ES-I3 (cell line): Measurements from ENCODE around the gene ACTR1B.

ENCODE experiments used
- H3K36me3 ChIP-seq: 2 replicates; pipeline ENCODE4 v1.6.1; 2013; ENCODE audit warnings: mild to moderate bottlenecking, low read length, control low read depth, moderate library complexity; ENCODE audit not compliant: insufficient read depth
- H3K4me1 ChIP-seq: 2 replicates; pipeline ENCODE4 v1.6.1; 2013; ENCODE audit warnings: mild to moderate bottlenecking, control low read depth, low read length; ENCODE audit not compliant: insufficient read depth
- H3K9ac ChIP-seq: 2 replicates; pipeline ENCODE4 v1.6.1; 2013; ENCODE audit warnings: low read depth, mild to moderate bottlenecking, low read length, moderate library complexity
- H3K9me3 ChIP-seq: 2 replicates; pipeline ENCODE4 v1.6.1; 2013; ENCODE audit warnings: mild to moderate bottlenecking, low read length, moderate library complexity; ENCODE audit not compliant: control insufficient read depth, insufficient read depth

ACTR1B gene

DNA sequence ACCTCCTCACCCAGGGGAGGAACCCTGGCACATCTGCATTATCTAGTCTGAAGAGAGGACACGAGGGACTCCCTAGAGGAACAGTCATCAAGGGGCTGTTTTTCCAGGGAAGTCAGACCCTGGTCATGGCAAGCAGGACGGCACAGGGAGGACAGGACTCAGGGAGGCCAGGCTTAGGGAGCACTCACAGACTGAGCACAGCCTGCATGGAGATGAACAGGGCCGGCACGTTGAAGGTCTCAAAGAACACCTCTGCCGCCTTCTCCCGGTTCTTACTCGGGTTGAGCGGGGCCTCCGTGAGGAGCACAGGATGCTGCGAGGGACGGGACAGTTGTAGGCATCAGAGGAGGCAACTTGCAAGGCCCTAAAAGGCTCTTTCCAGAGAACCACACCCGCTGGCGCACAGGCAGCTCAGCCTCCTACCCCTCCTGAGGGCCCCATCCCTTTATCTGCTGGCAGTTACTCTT lies 5.1 kb downstream of the ACTR1B start:
- H3K9me3 ChIP-seq, result peaks cover 3% of the 10 kb centered on the region; the same call in 1 of the 2 replicates
- peaks cover 9% of the 10 kb centered on the region for H3K4me1 ChIP-seq
- H3K36me3 ChIP-seq, result peaks cover 6% of the 10 kb centered on the region
- no peak overlapping the region for H3K9ac ChIP-seq

DNA sequence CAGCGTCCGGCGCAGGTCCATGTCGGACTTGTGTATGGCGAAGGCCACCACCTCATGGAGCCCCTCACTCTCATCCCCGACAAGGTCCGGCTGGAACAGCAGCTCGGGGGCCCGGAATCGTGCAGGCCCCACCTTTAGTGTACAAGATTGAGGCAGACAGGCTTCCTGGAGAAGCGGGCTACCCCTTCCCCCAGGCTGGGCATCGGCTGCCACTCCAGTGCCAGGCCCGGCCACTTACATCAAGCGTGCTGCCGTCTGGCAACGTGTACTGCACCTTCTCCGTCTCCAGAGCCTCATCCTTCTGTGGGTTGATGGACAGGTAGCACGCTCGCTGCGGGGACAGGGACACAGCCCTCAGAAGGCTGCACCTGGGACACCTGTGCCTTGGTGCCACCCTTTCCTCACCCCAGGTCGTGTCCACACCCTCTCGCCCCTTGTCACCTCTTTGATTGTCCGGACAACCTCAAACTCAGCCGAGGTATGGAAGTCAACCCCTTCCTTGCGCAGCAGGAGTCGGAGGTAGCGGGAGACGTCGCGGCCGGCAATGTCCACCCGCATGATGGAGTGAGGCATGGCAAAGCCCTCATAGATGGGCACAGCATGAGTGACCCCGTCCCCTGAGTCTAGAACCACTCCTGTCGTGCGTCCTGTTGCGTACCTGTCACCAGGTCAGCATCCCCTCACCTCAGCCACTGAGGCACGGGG lies 5.7 kb downstream of the ACTR1B start:
- H3K36me3 ChIP-seq, result peaks cover 6% of the 10 kb centered on the region
- H3K9ac ChIP-seq, result no peak overlapping the region
- peaks cover 4% of the 10 kb centered on the region; the same call in 1 of the 2 replicates for H3K9me3 ChIP-seq
- H3K4me1 ChIP-seq, result peaks cover 9% of the 10 kb centered on the region

DNA sequence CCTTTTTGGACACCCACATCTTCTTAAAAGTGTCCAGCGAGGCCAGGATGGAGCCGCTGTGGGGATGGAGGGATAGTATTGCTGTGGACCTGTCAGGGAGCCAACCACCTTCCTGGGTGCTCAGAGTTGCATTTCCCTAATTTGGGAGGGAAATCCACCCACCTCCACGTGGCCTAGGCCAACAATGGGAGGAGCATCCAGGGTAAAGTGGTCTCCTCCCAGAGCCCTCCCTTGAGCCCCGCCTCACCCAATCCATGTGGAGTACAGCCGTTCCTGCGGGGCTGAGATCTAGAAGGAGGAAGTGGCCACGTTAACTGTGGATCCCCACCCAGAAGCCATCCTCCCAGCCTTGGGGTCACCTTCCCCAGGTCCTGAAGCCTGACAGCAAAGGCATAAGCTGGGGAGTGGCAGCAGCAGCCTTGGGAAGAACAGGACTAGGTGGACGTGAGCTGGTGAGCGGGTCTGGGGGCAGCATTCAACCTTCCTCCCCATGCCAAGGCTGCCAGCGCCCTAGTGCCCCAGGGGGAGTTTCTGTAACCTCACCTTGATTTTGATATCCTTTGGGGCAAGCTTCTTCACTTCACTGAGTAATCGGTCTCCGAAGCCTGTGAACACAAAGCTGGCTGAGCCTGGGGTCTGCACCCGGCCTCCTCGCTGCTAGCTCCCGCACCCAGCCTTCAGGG lies 6.8 kb downstream of the ACTR1B start:
- H3K4me1 ChIP-seq, result peaks cover 4% of the 10 kb centered on the region
- H3K36me3 ChIP-seq, result peaks cover 6% of the 10 kb centered on the region
- H3K9ac ChIP-seq, result no peak overlapping the region
- H3K9me3 ChIP-seq, result peaks cover 4% of the 10 kb centered on the region; the same call in 1 of the 2 replicates

DNA sequence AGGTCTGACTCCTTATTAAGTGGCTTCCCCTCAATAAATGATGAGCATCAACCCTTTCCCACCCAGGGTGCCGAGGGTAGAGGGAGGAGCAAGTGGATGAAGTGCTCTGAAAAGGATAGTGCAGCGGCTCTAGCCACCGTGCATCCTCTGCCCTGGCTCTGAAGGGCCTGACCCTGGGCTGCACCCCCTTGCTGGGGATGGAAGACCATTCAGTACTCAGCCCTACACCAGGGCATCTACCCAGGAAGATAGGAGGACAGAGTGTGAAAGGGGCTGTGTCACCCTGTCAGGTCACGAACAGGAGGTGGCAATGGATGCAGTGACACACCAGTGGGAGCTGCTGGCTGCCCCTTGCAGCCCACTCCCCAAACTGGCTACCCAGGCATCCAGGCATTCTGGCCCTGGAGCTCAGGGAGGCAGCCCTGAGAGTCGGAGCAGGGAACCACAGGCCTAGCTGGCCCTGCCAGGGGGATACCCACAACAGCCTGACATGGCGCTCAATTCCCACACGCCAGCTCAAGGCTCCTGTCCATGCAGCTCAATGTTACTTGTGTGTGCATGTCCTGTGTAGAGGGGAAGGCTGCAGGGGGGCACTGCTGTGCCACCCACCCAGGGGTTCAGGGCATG lies 7.6 kb downstream of the ACTR1B start:
- H3K9ac ChIP-seq, result no peak overlapping the region
- H3K4me1 ChIP-seq, result no peaks in the 10 kb centered on the region
- H3K9me3 ChIP-seq, result peaks cover 4% of the 10 kb centered on the region; the same call in 1 of the 2 replicates
- peaks cover 6% of the 10 kb centered on the region for H3K36me3 ChIP-seq

DNA sequence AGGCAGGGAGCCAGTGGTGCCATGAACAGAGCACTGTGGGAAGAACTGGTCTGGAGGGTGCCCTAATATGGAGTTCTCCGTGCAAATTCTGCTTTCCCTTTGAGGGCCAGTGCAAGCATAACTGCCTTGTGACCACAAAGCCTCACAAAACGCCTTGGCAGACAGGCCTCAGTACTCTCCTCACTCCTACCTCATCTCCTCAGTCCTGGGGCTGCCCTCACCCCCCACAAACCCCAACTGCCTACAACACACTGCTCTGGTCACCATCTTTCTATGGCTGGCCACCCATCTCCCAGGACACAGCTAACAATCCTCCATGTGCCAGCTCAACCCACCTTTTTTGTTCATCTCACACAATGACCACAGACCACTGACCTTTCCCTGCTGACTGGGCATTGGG lies 9.1 kb downstream of the ACTR1B start:
- Histone ChIP-seq H3K9me3 (peaks cover 4% of the 10 kb centered on the region; the same call in 1 of the 2 replicates), H3K9ac (no peak overlapping the region), H3K36me3 (peaks cover 6% of the 10 kb centered on the region), H3K4me1 (no peaks in the 10 kb centered on the region)

DNA sequence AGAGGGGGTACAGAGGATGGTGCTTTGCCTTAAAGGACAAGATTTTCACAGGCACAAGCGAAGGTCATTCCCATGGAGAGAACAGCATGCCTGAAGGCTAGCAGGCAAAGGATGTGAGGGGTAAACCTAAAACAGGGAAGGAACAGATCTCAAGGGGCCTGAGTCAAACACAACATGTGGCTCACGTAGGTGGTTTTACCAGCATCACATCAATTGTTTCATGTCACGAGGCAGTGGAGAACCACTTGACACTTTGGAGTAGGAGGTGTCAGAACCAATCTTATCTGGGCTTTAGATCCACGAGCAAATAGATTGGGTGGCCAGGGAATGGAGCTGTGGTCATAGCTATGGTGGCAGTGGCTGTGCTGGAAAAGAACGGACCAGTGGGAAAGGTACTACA lies 9.5 kb downstream of the ACTR1B start:
- Histone ChIP-seq H3K9ac (no peak overlapping the region), H3K36me3 (peaks cover 6% of the 10 kb centered on the region), H3K4me1 (no peaks in the 10 kb centered on the region), H3K9me3 (peaks cover 4% of the 10 kb centered on the region; the same call in 1 of the 2 replicates)

DNA sequence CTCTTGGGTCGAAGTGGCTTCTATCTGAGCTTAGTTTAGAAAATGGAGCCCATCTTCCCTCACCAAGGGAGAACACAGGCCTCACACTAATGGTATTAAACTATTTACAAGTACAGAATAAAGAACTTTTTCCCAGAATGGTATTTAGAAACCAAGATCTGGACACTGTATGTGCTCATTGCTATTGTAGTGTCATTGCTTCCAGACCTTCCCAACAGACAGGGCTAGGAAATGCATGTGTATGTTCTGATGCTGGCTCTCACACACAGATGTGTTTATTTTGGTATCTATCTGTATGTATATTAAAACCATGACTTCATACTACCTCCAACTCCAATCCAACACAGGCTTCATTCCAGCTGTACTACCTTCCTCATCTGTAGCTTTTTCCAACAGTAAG lies 10.0 kb downstream of the ACTR1B start:
- peaks cover 4% of the 10 kb centered on the region; the same call in 1 of the 2 replicates for H3K9me3 ChIP-seq
- no peak overlapping the region for H3K9ac ChIP-seq
- H3K36me3 ChIP-seq, result peaks cover 6% of the 10 kb centered on the region
- H3K4me1 ChIP-seq, result no peaks in the 10 kb centered on the region

DNA sequence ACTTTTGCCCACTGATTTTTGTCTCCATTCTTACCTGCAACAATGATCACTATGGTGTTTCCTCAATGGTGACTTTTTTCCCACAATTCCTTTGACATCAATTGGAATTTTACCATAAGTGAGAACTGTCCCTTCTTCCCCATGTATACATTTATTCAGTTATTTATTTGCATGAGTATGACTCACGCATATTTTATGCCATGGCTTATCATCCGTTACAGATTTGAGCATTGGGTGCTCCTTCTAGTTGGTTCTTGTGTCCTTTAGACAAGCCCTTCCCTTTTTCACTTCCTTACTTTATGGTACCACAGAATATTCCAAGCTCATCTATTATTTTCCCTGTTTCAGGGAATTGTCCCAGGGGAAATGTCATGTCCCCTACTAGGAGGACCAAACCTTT lies 10.4 kb downstream of the ACTR1B start:
- Histone ChIP-seq H3K4me1 (no peaks in the 10 kb centered on the region), H3K9me3 (peaks cover 4% of the 10 kb centered on the region; the same call in 1 of the 2 replicates), H3K36me3 (peaks cover 7% of the 10 kb centered on the region), H3K9ac (no peak overlapping the region)

DNA sequence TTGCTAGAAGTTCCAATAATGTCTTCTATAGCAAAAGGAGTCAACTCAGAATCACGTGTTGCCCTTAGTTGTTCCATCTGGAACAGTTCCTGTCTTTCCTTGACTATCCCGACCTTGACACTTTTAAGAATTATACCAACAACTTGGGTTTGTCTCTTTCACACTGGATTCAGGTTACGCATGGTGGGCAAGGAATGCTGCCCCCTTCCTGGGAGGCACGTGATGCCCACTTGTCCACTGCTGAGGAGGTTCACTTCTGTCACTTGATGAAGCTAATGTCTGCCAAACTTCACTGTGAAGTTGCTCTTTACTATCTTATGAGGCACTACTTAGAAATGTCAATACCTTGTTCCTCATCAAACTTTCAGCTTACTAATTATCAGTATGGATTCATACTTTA lies 12.7 kb downstream of the ACTR1B start:
- H3K9me3 ChIP-seq, result peaks cover 4% of the 10 kb centered on the region; the same call in 1 of the 2 replicates
- H3K9ac ChIP-seq, result no peak overlapping the region
- H3K36me3 ChIP-seq, result peaks cover 22% of the 10 kb centered on the region
- no peaks in the 10 kb centered on the region for H3K4me1 ChIP-seq

DNA sequence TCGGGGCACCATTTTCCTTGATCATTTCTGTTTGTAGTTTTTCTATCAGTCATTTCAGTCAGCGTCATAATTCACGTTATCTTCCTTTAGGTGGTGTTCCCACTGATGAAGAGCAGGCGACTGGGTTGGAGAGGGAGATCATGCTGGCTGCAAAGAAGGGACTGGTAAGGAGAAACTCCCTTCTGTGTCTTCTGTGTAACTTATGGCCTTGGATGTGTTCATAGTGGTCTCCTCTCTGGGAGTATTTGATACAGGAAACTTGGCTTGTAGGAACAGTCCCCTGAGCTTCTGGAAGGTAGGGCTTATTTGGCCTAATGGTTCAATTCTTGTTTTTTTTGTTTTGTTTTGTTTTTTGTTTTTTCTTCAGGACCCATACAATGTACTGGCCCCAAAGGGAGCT lies 16.9 kb downstream of the ACTR1B start:
- H3K36me3 ChIP-seq, result peaks cover 16% of the 10 kb centered on the region
- H3K9ac ChIP-seq, result peak overlapping the region; percentile 88; the same call in 1 of the 2 replicates
- no peaks in the 10 kb centered on the region for H3K9me3 ChIP-seq
- no peaks in the 10 kb centered on the region for H3K4me1 ChIP-seq

DNA sequence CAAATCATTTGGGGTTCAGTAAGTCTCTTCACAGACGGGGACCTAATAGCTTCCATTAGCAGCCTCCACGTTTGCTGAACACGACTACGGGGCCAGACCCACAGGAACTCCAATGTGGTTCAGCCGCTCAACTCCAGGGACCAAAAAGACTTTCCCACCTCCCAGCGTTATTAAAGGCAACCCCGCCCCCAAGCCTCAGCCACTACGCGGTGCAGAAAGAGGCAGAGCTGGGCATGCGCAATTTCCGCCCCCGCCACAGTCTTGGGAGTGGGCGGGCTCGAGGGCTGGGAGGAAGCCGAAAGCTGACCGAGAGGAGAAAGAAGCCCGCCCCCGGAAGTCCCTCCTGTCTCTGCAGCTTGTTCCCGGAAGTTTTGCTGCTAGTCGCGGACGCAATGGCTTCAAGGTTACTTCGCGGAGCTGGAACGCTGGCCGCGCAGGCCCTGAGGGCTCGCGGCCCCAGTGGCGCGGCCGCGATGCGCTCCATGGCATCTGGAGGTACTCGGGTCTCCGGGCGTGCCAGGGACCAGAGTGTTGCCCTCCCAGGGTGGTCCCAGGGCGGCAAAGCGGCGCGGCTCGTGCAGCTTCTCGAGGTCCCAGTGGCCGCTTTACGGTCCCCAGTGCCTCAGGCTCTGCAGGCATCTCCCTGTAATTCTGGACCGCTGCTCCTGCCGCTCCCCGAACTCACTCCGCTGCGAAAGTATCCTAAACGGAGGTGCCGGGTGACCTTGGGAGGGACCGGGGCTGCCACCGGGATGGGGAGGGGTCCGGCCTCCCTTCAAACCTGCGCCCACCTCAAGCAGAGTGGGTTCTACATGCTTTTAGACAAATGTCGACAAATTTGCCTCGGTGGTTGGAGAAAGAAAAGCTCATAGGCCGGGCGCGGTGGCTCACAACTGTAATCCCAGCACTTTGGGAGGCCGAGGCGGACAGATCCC lies 17.9 kb downstream of the ACTR1B start, which contains the start of gene COX5B:
TSS of gene COX5B (plus strand) at position 368 of the 935 bp plus-strand sequence. CDS start at position 393, 25 bp downstream.
- H3K4me1 ChIP-seq, result no peaks in the 10 kb centered on the region
- peaks cover 16% of the 10 kb centered on the region for H3K36me3 ChIP-seq
- no peaks in the 10 kb centered on the region for H3K9me3 ChIP-seq
- H3K9ac ChIP-seq, result peak within 1 kb of the TSS; percentile 88

DNA sequence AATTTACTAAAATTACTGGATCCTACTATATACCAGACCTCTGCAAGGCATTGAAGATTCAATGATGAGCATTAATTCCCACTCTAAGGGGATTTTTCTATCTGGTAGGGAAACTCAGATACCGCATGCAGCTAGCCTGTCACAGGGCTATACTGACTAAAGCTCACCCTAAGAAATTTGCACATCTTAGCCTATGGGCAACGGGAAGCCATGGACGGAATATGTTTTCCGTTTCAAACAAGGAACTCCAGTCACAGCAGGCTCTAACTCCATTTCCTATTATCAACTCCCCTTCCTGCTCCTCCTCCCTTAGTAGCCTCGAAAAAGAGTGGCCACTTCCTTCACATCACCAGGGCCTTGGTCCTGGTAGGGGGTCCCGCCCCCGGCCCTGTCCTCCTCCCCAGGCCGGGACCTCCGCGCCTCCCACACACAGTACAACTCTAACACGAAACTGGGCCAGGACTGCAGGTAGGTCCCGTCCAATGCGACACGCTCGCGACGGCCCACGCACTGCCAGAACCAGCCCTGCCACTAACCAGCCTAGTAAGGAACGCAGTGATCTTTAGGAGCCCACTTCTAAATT lies 18.6 kb downstream of the ACTR1B start:
- Histone ChIP-seq H3K9me3 (no peaks in the 10 kb centered on the region), H3K4me1 (no peaks in the 10 kb centered on the region), H3K36me3 (peaks cover 16% of the 10 kb centered on the region), H3K9ac (peak overlapping the region; percentile 88)

DNA sequence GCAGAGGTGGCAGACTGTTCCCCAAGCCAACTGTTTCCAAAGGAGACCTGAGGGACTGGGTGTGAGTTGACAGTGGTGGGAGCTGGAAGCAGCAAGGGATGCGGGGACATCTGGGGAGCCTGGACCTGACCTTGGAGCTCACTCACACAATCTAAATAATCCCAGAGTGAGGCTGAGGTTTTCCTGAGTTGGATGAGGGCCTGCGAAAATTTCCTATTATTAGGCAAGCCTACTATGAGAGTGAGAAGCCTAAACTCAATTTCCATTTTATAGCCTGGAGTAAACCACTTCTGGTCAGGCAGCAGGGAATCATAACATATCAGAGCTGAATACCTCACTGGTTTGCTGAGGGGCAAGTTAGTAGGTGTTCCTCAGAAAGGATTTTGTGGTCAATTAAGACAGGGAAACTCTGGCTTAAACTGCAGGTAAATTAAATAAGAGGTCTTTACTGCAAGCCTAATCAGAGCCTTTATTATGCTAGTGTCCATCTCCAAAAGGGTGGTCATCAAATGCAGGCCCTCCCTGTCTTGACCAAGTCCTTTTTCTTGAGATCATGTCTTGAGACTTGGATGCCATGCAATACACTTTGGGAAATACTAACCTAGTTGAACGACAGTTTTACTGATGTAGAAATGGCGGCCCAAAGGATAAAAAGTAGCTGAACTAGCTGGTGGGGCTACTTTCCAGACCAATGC lies 19.7 kb downstream of the ACTR1B start:
- Histone ChIP-seq H3K9me3 (no peaks in the 10 kb centered on the region), H3K36me3 (peaks cover 16% of the 10 kb centered on the region), H3K9ac (peak overlapping the region; percentile 88; the same call in 1 of the 2 replicates), H3K4me1 (no peaks in the 10 kb centered on the region)
